Liver (tissue), 3 donors: ENCODE measurements around the gene COL6A2.

ENCODE experiments used
- CTCF ChIP-seq: fragments of 150-350 bp; IDR thresholded peaks from 2 replicates; pipeline ENCODE4 v1.5.1; 2017; ENCODE audit warnings: improper control_type of control experiment, low read depth, low read length; ENCODE audit not compliant: missing input control
- EGR1 ChIP-seq, 2 donors: IDR thresholded peaks; 2 replicates each; pipeline ENCODE4 v1.6.1; 2016 to 2018; ENCODE audit warnings: antibody characterized with exemption in 2 of 2, low read depth in 2 of 2
- GABPA ChIP-seq, 2 donors: IDR thresholded peaks in 1 of 2; conservative IDR thresholded peaks in 1 of 2; 2 replicates each; pipeline ENCODE4 v1.6.1; 2016; ENCODE audit warnings: antibody characterized with exemption in 2 of 2, mild to moderate bottlenecking in 1 of 2, moderate library complexity in 1 of 2
- HNF4A ChIP-seq, 2 donors: conservative IDR thresholded peaks; 2 replicates each; pipeline ENCODE4 v1.6.1; 2016; ENCODE audit warnings: antibody characterized with exemption in 2 of 2, mild to moderate bottlenecking in 2 of 2
- MAX ChIP-seq: IDR thresholded peaks from 2 replicates; pipeline ENCODE4 v1.6.1; 2016; ENCODE audit warnings: antibody characterized with exemption
- REST ChIP-seq: IDR thresholded peaks from 2 replicates; pipeline ENCODE4 v1.6.1; 2016; ENCODE audit warnings: antibody characterized with exemption, mild to moderate bottlenecking
- ZBTB33 ChIP-seq: IDR thresholded peaks from 2 replicates; pipeline ENCODE4 v1.6.1; 2016; ENCODE audit warnings: antibody characterized with exemption
- donor health status: healthy.
- donor health status: healthy.

GRCh38 chr21:46091631-46092025, 6.3 kb upstream of the COL6A2 start:
- no peak for TF ChIP-seq CTCF
- no peak for TF ChIP-seq ZBTB33
- TF ChIP-seq MAX: no peak
- no peak for TF ChIP-seq HNF4A (conservative IDR thresholded peaks at IDR 0.05)
- no peak for TF ChIP-seq REST
- no peak for TF ChIP-seq EGR1 (IDR thresholded peaks at IDR 0.05; ENCODE audit: low read depth in 2 of 2)
- no peak for TF ChIP-seq GABPA (IDR thresholded peaks at IDR 0.05 in 1 of 2, conservative IDR thresholded peaks at IDR 0.05 in 1 of 2)
